Activated T-cell treated with anti-CD3 and anti-CD28 coated beads, Interleukin-2, amount 50 U/mL, for 72 hours (primary cell): ENCODE measurements around the gene RAB27B. TPM values are rescaled to one million over a fixed set of nuclear protein-coding genes. Genes with fewer than 3 reads are reported as not detected.

Source experiments
- ATAC-seq, 2 donors: fragments of 150-1000 bp; cut with Tn5 transposase; replicated peaks in 1 of 2; 2 replicates each; pipeline ENCODE4 v1.10.0; 2021; ENCODE audit warnings: moderate library complexity in 2 of 2, mild to moderate bottlenecking in 1 of 2
- DNase-seq, 2 donors: peaks; one replicate each; pipeline ENCODE4 v3.0.0; 2021 to 2022; ENCODE audit warnings: mixed read lengths in 1 of 2
- H3K27ac Mint-ChIP-seq: one replicate; pipeline ENCODE4 v1.8.0; 2022; ENCODE audit warnings: mild to moderate bottlenecking, moderate library complexity, mixed read lengths
- H3K27me3 Mint-ChIP-seq: one replicate; pipeline ENCODE4 v1.8.0; 2022; ENCODE audit warnings: low read depth, mixed read lengths
- H3K36me3 Mint-ChIP-seq, 2 donors: one replicate each; pipeline ENCODE4 v1.8.0; 2022; ENCODE audit warnings: mixed read lengths in 2 of 2, mild to moderate bottlenecking in 1 of 2; ENCODE audit not compliant: insufficient read depth in 2 of 2
- H3K4me1 Mint-ChIP-seq: one replicate; pipeline ENCODE4 v1.8.0; 2022; ENCODE audit warnings: low read depth, mixed read lengths
- H3K4me3 Mint-ChIP-seq, 2 donors: one replicate each; pipeline ENCODE4 v1.8.0; 2022; ENCODE audit warnings: mild to moderate bottlenecking in 2 of 2, mixed read lengths in 2 of 2, moderate library complexity in 2 of 2
- H3K9me3 Mint-ChIP-seq, 2 donors: one replicate each; pipeline ENCODE4 v1.8.0; 2022; ENCODE audit warnings: mixed read lengths in 2 of 2
- total RNA-seq, 2 donors: library from RNA; stranded (reverse); gene quantifications; one replicate each; pipeline ENCODE4 v1.2.3, GENCODE V29; 2022

RAB27B gene, protein sequence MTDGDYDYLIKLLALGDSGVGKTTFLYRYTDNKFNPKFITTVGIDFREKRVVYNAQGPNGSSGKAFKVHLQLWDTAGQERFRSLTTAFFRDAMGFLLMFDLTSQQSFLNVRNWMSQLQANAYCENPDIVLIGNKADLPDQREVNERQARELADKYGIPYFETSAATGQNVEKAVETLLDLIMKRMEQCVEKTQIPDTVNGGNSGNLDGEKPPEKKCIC
- total RNA-seq: under 1 TPM; 0.14 to 0.19 TPM

DNA sequence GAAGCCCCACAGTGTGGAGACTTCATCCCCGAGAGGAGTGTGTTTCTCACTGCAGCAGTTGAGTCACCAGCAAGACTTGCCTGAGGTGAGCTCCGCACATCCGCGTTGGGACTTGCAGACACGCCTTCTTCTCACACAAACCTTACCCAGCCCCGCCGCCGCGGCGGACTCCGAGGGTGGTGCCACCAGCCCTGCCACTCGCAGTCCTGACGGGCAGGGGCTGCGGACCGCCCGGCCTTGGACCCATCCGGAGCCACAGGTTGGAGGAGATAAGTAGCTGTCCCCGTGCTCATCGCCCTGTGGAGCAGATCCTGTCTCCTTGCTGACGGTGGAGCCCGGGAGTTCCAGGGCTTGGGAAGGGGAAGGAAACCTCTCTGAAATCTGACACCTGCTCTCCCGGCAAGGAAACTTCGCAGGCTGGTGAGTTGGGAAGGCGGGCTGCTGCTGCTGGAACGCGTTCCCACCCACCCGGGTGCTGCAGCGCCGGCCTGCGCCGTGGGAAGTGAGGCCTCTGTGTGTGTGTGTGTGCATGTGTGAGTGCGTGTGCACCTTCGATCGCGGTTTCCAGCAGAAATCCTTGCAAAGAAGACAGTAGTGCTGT, at the start of gene RAB27B:
Gene RAB27B (plus strand): TSS at position 197 of the 601 bp plus-strand sequence. CDS start 49,109 bp downstream, outside the sequence.
- Mint-ChIP-seq H3K4me1 (peaks cover 28% of the 10 kb centered on the region), H3K27ac (peak within 1 kb of the TSS; percentile 20), H3K4me3 (peak within 1 kb of the TSS; percentile 76 to 88), H3K36me3 (peaks cover 6 to 8% of the 10 kb centered on the region in 2 donors), H3K9me3 (peaks cover 6 to 7% of the 10 kb centered on the region in 2 donors), H3K27me3 (peaks cover 18% of the 10 kb centered on the region)
- ATAC-seq (peak; percentile 99), DNase-seq (peak; percentile 77 to 86)

GRCh38 chr18:54780285-54780861, 47.9 kb upstream of the RAB27B start:
- Mint-ChIP-seq H3K4me1 (peaks cover 20% of the 10 kb centered on the region), H3K27me3 (peaks cover 21% of the 10 kb centered on the region), H3K9me3 (peaks cover 0 to 2% of the 10 kb centered on the region in 2 donors), H3K4me3 (no peak overlapping the region), H3K27ac (no peak overlapping the region), H3K36me3 (peaks cover 0 to 3% of the 10 kb centered on the region in 2 donors)
- DNase-seq (no peak), ATAC-seq (no peak)

- no peak for DNase-seq
- Mint-ChIP-seq H3K27ac (no peak overlapping the region), H3K36me3 (peaks cover 0 to 4% of the 10 kb centered on the region in 2 donors), H3K27me3 (peaks cover 16% of the 10 kb centered on the region), H3K4me3 (no peak overlapping the region), H3K9me3 (peaks cover 0 to 2% of the 10 kb centered on the region in 2 donors), H3K4me1 (peaks cover 14% of the 10 kb centered on the region)
- ATAC-seq: no peak
Observed at GRCh38 chr18:54780970-54781369, 47.3 kb upstream of the RAB27B start.

- Mint-ChIP-seq H3K27ac (no peak overlapping the region), H3K36me3 (peaks cover 0 to 4% of the 10 kb centered on the region in 2 donors), H3K4me1 (no peaks in the 10 kb centered on the region), H3K4me3 (no peak overlapping the region), H3K27me3 (peaks cover 11% of the 10 kb centered on the region), H3K9me3 (peaks cover 0 to 2% of the 10 kb centered on the region in 2 donors)
- ATAC-seq: no peak
- no peak for DNase-seq
Observed at GRCh38 chr18:54783139-54783538, 45.1 kb upstream of the RAB27B start.

- H3K27ac Mint-ChIP-seq: no peak overlapping the region
- DNase-seq: no peak
- peaks cover 0 to 2% of the 10 kb centered on the region in 2 donors for H3K36me3 Mint-ChIP-seq
- H3K4me3 Mint-ChIP-seq: no peak overlapping the region
- no peaks in the 10 kb centered on the region for H3K27me3 Mint-ChIP-seq
- H3K9me3 Mint-ChIP-seq: no peaks in the 10 kb centered on the region
- no peaks in the 10 kb centered on the region for H3K4me1 Mint-ChIP-seq
- no peak for ATAC-seq
Observed at GRCh38 chr18:54786206-54786605, 42.1 kb upstream of the RAB27B start.

DNA sequence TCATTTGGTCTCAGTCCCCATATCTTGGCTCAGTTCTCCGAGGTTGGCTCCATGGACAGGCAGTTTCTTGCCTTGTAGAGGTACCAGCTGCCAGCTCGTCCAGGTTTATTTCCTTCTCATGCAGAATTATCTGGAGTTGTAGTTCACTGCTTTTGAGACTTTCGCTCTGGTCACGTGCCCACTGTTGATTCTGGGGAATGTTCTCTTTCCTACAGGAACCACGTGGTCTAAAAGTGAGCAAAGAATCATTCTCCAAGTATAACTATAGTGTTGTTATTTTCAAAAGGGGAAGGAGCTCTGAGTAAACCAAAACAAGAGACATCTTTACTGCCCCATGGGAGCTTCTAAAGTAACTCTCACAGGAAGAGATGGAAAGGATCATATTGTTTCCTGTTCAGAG, 41.2 kb upstream of the RAB27B start:
- H3K4me3 Mint-ChIP-seq: no peak overlapping the region
- DNase-seq (no peak), ATAC-seq (no peak)
- H3K4me1 Mint-ChIP-seq: no peaks in the 10 kb centered on the region
- peaks cover 3% of the 10 kb centered on the region for H3K27me3 Mint-ChIP-seq
- no peaks in the 10 kb centered on the region for H3K9me3 Mint-ChIP-seq
- peaks cover 0 to 2% of the 10 kb centered on the region in 2 donors for H3K36me3 Mint-ChIP-seq
- H3K27ac Mint-ChIP-seq: no peak overlapping the region

DNA sequence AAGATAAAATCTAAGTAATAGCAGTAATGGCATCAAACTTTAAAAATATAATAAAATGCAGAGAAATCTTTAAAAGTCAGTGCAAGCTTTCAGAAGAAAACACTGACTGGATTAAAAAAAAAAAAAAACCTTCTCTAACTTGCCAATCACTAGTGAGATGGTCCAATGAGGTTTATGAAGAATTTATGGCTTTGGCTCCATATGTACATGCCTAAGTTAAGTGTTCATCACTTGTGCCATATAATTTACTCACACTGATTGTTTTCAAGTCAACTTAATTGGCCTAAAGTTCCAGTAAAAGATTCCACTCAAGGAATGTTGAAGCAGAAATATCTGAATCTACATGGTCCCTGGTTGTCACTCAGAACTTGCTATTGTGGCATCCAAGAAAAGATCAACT, 40.7 kb upstream of the RAB27B start:
- Mint-ChIP-seq H3K27ac (no peak overlapping the region), H3K36me3 (peaks cover 0 to 2% of the 10 kb centered on the region in 2 donors), H3K27me3 (peaks cover 5% of the 10 kb centered on the region), H3K4me3 (no peak overlapping the region), H3K4me1 (no peaks in the 10 kb centered on the region), H3K9me3 (no peaks in the 10 kb centered on the region)
- ATAC-seq: no peak
- no peak for DNase-seq

- ATAC-seq (no peak), DNase-seq (no peak)
- Mint-ChIP-seq H3K9me3 (no peaks in the 10 kb centered on the region), H3K36me3 (peaks cover 0 to 2% of the 10 kb centered on the region in 2 donors), H3K4me3 (no peak overlapping the region), H3K4me1 (no peaks in the 10 kb centered on the region), H3K27me3 (peaks cover 5% of the 10 kb centered on the region), H3K27ac (no peak overlapping the region)
Observed at GRCh38 chr18:54790109-54790508, 38.2 kb upstream of the RAB27B start.

GRCh38 chr18:54791657-54792056, 36.6 kb upstream of the RAB27B start:
- H3K4me3 Mint-ChIP-seq: no peak overlapping the region
- H3K27ac Mint-ChIP-seq: no peak overlapping the region
- peaks cover 5% of the 10 kb centered on the region for H3K27me3 Mint-ChIP-seq
- no peaks in the 10 kb centered on the region for H3K36me3 Mint-ChIP-seq
- DNase-seq: no peak
- no peak for ATAC-seq
- H3K4me1 Mint-ChIP-seq: no peaks in the 10 kb centered on the region
- H3K9me3 Mint-ChIP-seq: no peaks in the 10 kb centered on the region

GRCh38 chr18:54792079-54792478, 36.2 kb upstream of the RAB27B start:
- no peaks in the 10 kb centered on the region for H3K4me1 Mint-ChIP-seq
- H3K27ac Mint-ChIP-seq: no peak overlapping the region
- H3K9me3 Mint-ChIP-seq: no peaks in the 10 kb centered on the region
- no peak overlapping the region for H3K4me3 Mint-ChIP-seq
- no peaks in the 10 kb centered on the region for H3K36me3 Mint-ChIP-seq
- no peak for DNase-seq
- no peak for ATAC-seq
- peaks cover 5% of the 10 kb centered on the region for H3K27me3 Mint-ChIP-seq

GRCh38 chr18:54794823-54795222, 33.5 kb upstream of the RAB27B start:
- Mint-ChIP-seq H3K27me3 (peaks cover 5% of the 10 kb centered on the region), H3K9me3 (no peaks in the 10 kb centered on the region), H3K4me3 (no peak overlapping the region), H3K36me3 (no peaks in the 10 kb centered on the region), H3K4me1 (no peaks in the 10 kb centered on the region), H3K27ac (no peak overlapping the region)
- ATAC-seq: no peak
- no peak for DNase-seq

GRCh38 chr18:54798186-54798585, 30.1 kb upstream of the RAB27B start:
- H3K36me3 Mint-ChIP-seq: no peaks in the 10 kb centered on the region
- no peak for ATAC-seq
- DNase-seq: no peak
- H3K9me3 Mint-ChIP-seq: no peaks in the 10 kb centered on the region
- no peak overlapping the region for H3K4me3 Mint-ChIP-seq
- H3K27me3 Mint-ChIP-seq: peaks cover 5% of the 10 kb centered on the region
- no peak overlapping the region for H3K27ac Mint-ChIP-seq
- no peaks in the 10 kb centered on the region for H3K4me1 Mint-ChIP-seq

- no peak overlapping the region for H3K27ac Mint-ChIP-seq
- H3K4me1 Mint-ChIP-seq: peaks cover 19% of the 10 kb centered on the region
- ATAC-seq (no peak), DNase-seq (no peak)
- no peaks in the 10 kb centered on the region for H3K9me3 Mint-ChIP-seq
- H3K27me3 Mint-ChIP-seq: peaks cover 26% of the 10 kb centered on the region
- H3K4me3 Mint-ChIP-seq: no peak overlapping the region
- H3K36me3 Mint-ChIP-seq: no peaks in the 10 kb centered on the region
Observed at GRCh38 chr18:54801374-54801773, 26.9 kb upstream of the RAB27B start.
